Loucy (cell line): ENCODE results near the gene OR8G5.
"Not testable (repeated sequence)": the region's sequence is repeated elsewhere in the genome, so short reads cannot be mapped to it uniquely, and the experiment has no call there.

Experiments used
- H2AFZ ChIP-seq: fragments of 200-600 bp; sonication (generic); 2 replicates; pipeline ENCODE4 v1.6.0; 2016; ENCODE audit warnings: antibody characterized with exemption, mild to moderate bottlenecking, low read length, moderate library complexity
- H3F3A ChIP-seq: fragments of 200-600 bp; 2 replicates; pipeline ENCODE4 v1.6.0; 2016; ENCODE audit warnings: antibody characterized with exemption, low read depth, mild to moderate bottlenecking
- H3K27me3 ChIP-seq: fragments of 200-600 bp; sonication (generic); 2 replicates; pipeline ENCODE4 v1.6.1; 2014; ENCODE audit warnings: low read length, mild to moderate bottlenecking; ENCODE audit not compliant: insufficient read depth, poor library complexity, severe bottlenecking
- H3K36me3 ChIP-seq: fragments of 200-600 bp; sonication (generic); 2 replicates; pipeline ENCODE4 v1.6.1; 2016; ENCODE audit warnings: low read length; ENCODE audit not compliant: insufficient read depth
- H3K4me1 ChIP-seq: fragments of 200-600 bp; sonication (generic); 2 replicates; pipeline ENCODE4 v1.5.1; 2014; ENCODE audit warnings: low read length, mild to moderate bottlenecking; ENCODE audit not compliant: insufficient read depth, poor library complexity, severe bottlenecking
- H3K4me2 ChIP-seq: fragments of 200-600 bp; sonication (generic); 2 replicates; pipeline ENCODE4 v1.6.0; 2014; ENCODE audit warnings: antibody characterized with exemption, low read length, low read depth, mild to moderate bottlenecking; ENCODE audit not compliant: poor library complexity, severe bottlenecking
- H3K4me3 ChIP-seq: fragments of 200-600 bp; sonication (generic); 2 replicates; pipeline ENCODE4 v1.5.1; 2014; ENCODE audit warnings: low read length, mild to moderate bottlenecking, mixed read lengths; ENCODE audit not compliant: poor library complexity, severe bottlenecking
- H3K79me2 ChIP-seq: fragments of 200-600 bp; sonication (generic); 2 replicates; pipeline ENCODE4 v1.6.1; 2014; ENCODE audit warnings: low read length; ENCODE audit not compliant: insufficient read depth
- H3K9ac ChIP-seq: fragments of 200-600 bp; sonication (generic); 2 replicates; pipeline ENCODE4 v1.6.0; 2014; ENCODE audit warnings: mild to moderate bottlenecking, low read depth, low read length, moderate library complexity; ENCODE audit not compliant: poor library complexity, severe bottlenecking
- H3K9me2 ChIP-seq: fragments of 200-600 bp; sonication (generic); replicated peaks from 2 replicates; pipeline ENCODE4 v1.6.1; 2016; ENCODE audit warnings: low read depth, low read length, mixed read lengths
- H3K9me3 ChIP-seq: fragments of 200-600 bp; sonication (generic); 2 replicates; pipeline ENCODE4 v1.6.1; 2014; ENCODE audit warnings: mild to moderate bottlenecking, antibody characterized with exemption, low read length, low read depth; ENCODE audit not compliant: insufficient read depth
- H4K20me1 ChIP-seq: fragments of 200-600 bp; sonication (generic); 2 replicates; pipeline ENCODE4 v1.6.0; 2014; ENCODE audit warnings: antibody characterized with exemption, low read length, mild to moderate bottlenecking; ENCODE audit not compliant: insufficient read depth, poor library complexity, severe bottlenecking
- CTCF ChIP-seq: fragments of 200-600 bp; sonication (generic); conservative IDR thresholded peaks from 2 replicates; pipeline ENCODE4 v1.5.1; 2014; ENCODE audit warnings: mild to moderate bottlenecking, antibody characterized with exemption, low read length
- EZH2phosphoT487 ChIP-seq: fragments of 200-600 bp; IDR thresholded peaks from 2 replicates; pipeline ENCODE4 v1.6.1; 2018; ENCODE audit warnings: antibody characterized with exemption, mild to moderate bottlenecking, moderate library complexity, borderline replicate concordance

Gene OR8G5

GRCh38 chr11:124270886-124271285 is 14.7 kb downstream of the OR8G5 start:
- H3K4me2 ChIP-seq, H3K4me3 ChIP-seq, H3K9ac ChIP-seq, H3K79me2 ChIP-seq, H3K36me3 ChIP-seq, H3K27me3 ChIP-seq, H3K4me1 ChIP-seq, H3K9me2 ChIP-seq, H3K9me3 ChIP-seq, H3F3A ChIP-seq, H2AFZ ChIP-seq, H4K20me1 ChIP-seq: not testable (repeated sequence)

- H3K4me3 ChIP-seq = no peak overlapping the region
- TF ChIP-seq EZH2phosphoT487 (no peak), CTCF (no peak)
- H3K79me2 ChIP-seq = no peaks in the 10 kb centered on the region
- H4K20me1 ChIP-seq = no peaks in the 10 kb centered on the region
- no peaks in the 10 kb centered on the region for H3K36me3 ChIP-seq
- no peaks in the 10 kb centered on the region for H3K9me3 ChIP-seq
- no peak overlapping the region for H2AFZ ChIP-seq
- no peak overlapping the region for H3K9ac ChIP-seq
- H3K27me3 ChIP-seq = no peaks in the 10 kb centered on the region
- H3K4me1 ChIP-seq = peaks cover 23% of the 10 kb centered on the region
- 0 out of 2 replicates have a peak, but pooled peaks cover 2% of the 10 kb centered on the region for H3F3A ChIP-seq
- no peaks in the 10 kb centered on the region for H3K9me2 ChIP-seq
- no peak overlapping the region for H3K4me2 ChIP-seq
Observed at GRCh38 chr11:124274000-124274399, 17.8 kb downstream of the OR8G5 start.

- no peaks in the 10 kb centered on the region for H3K79me2 ChIP-seq
- no peaks in the 10 kb centered on the region for H3K27me3 ChIP-seq
- no peak overlapping the region for H3K4me3 ChIP-seq
- no peaks in the 10 kb centered on the region for H3K9me2 ChIP-seq
- H3K4me2 ChIP-seq = peak overlapping the region; percentile 49
- H3K9ac ChIP-seq = no peak overlapping the region
- H3K9me3 ChIP-seq = no peaks in the 10 kb centered on the region; the same call in 1 of the 2 replicates
- H3K36me3 ChIP-seq = no peaks in the 10 kb centered on the region
- 0 out of 2 replicates have a peak, but pooled peaks cover 2% of the 10 kb centered on the region for H3F3A ChIP-seq
- peaks cover 23% of the 10 kb centered on the region for H3K4me1 ChIP-seq
- no peaks in the 10 kb centered on the region for H4K20me1 ChIP-seq
- TF ChIP-seq EZH2phosphoT487 = peak; percentile 91
- no peak for TF ChIP-seq CTCF
- no peak overlapping the region for H2AFZ ChIP-seq
Observed at GRCh38 chr11:124276081-124276480, 19.9 kb downstream of the OR8G5 start.

- no peak overlapping the region for H2AFZ ChIP-seq
- no peak overlapping the region for H3K4me3 ChIP-seq
- no peaks in the 10 kb centered on the region for H3K27me3 ChIP-seq
- H3F3A ChIP-seq = 0 out of 2 replicates have a peak, but pooled peaks cover 2% of the 10 kb centered on the region
- no peaks in the 10 kb centered on the region; the same call in 1 of the 2 replicates for H3K9me3 ChIP-seq
- H3K79me2 ChIP-seq = no peaks in the 10 kb centered on the region
- H4K20me1 ChIP-seq = no peaks in the 10 kb centered on the region
- TF ChIP-seq CTCF (no peak), EZH2phosphoT487 (no peak)
- H3K4me2 ChIP-seq = peak overlapping the region; percentile 49
- no peaks in the 10 kb centered on the region for H3K9me2 ChIP-seq
- peaks cover 23% of the 10 kb centered on the region for H3K4me1 ChIP-seq
- H3K9ac ChIP-seq = no peak overlapping the region
- no peaks in the 10 kb centered on the region for H3K36me3 ChIP-seq
Observed at GRCh38 chr11:124277207-124277606, 21.0 kb downstream of the OR8G5 start.
